ENCODE results near the gene NMRAL1.

GRCh38 chr16:4460936-4461249 is 13.5 kb downstream of the NMRAL1 start:
- no peak for TF ChIP-seq EZH2phosphoT487 (IDR thresholded peaks at IDR 0.05; ENCODE audit: insufficient read depth, low read depth)
- TF ChIP-seq EZH2 (IDR thresholded peaks at IDR 0.05; ENCODE audit: insufficient read depth, poor library complexity, severe bottlenecking), result no peak
